WTC11 (cell line): ENCODE measurements around the gene SHOX.
"Not testable (repeated sequence)": the region's sequence is repeated elsewhere in the genome, so short reads cannot be mapped to it uniquely, and the experiment has no call there.

ENCODE experiments used
- CBFB ChIP-seq: sonication (generic); formaldehyde crosslinking; IDR thresholded peaks from 2 replicates; pipeline ENCODE4 v1.8.1; 2022; ENCODE audit warnings: mild to moderate bottlenecking, low read depth, missing genetic modification reagents
- CREB1 ChIP-seq: sonication (generic); formaldehyde crosslinking; IDR thresholded peaks from 2 replicates; pipeline ENCODE4 v1.8.0; 2023; ENCODE audit warnings: mild to moderate bottlenecking, missing genetic modification reagents
- CREM ChIP-seq: sonication (generic); formaldehyde crosslinking; IDR thresholded peaks from 2 replicates; pipeline ENCODE4 v1.8.1; 2022; ENCODE audit warnings: mild to moderate bottlenecking, missing genetic modification reagents, moderate library complexity
- ELF4 ChIP-seq: sonication (generic); formaldehyde crosslinking; IDR thresholded peaks from 2 replicates; pipeline ENCODE4 v1.8.1; 2022; ENCODE audit warnings: low read depth, mild to moderate bottlenecking, moderate library complexity, missing genetic modification reagents
- FOXP1 ChIP-seq: sonication (generic); formaldehyde crosslinking; IDR thresholded peaks from 2 replicates; pipeline ENCODE4 v1.8.0; 2022; ENCODE audit warnings: missing genetic modification reagents, mild to moderate bottlenecking, moderate library complexity, borderline replicate concordance
- NR3C1 ChIP-seq: sonication (generic); formaldehyde crosslinking; conservative IDR thresholded peaks from 2 replicates; pipeline ENCODE4 v1.8.1; 2023; ENCODE audit warnings: low read depth, mild to moderate bottlenecking, missing genetic modification reagents
- RELA ChIP-seq: sonication (generic); formaldehyde crosslinking; IDR thresholded peaks from 2 replicates; pipeline ENCODE4 v1.8.1; 2022; ENCODE audit warnings: missing genetic modification reagents, mild to moderate bottlenecking, borderline replicate concordance
- ZBTB43 ChIP-seq: sonication (generic); formaldehyde crosslinking; IDR thresholded peaks from 2 replicates; pipeline ENCODE4 v1.8.1; 2023; ENCODE audit warnings: mild to moderate bottlenecking, missing genetic modification reagents
- ZMAT4 ChIP-seq: fragments of 250-450 bp; sonication (Bioruptor Pico); IDR thresholded peaks from 2 replicates; pipeline ENCODE4 v1.9.0; 2021; ENCODE audit warnings: mild to moderate bottlenecking
- ZNF138 ChIP-seq: sonication (generic); formaldehyde crosslinking; conservative IDR thresholded peaks from 2 replicates; pipeline ENCODE4 v1.8.1; 2022; ENCODE audit warnings: mild to moderate bottlenecking, moderate library complexity, missing genetic modification reagents
- TF ChIP-seq, protein P1 (sequence below): fragments of 200-600 bp; IDR thresholded peaks from 2 replicates; pipeline ENCODE4 v1.8.0; 2022; ENCODE audit warnings: antibody characterized with exemption
- TF ChIP-seq, protein P2 (sequence below): sonication (generic); formaldehyde crosslinking; IDR thresholded peaks from 2 replicates; pipeline ENCODE4 v1.8.1; 2023; ENCODE audit warnings: mild to moderate bottlenecking, missing genetic modification reagents, moderate library complexity
- TF ChIP-seq, protein P3 (sequence below): sonication (generic); formaldehyde crosslinking; IDR thresholded peaks from 2 replicates; pipeline ENCODE4 v1.8.1; 2022; ENCODE audit warnings: mild to moderate bottlenecking, missing genetic modification reagents, moderate library complexity, borderline replicate concordance
- TF ChIP-seq, protein P4 (sequence below): sonication (generic); formaldehyde crosslinking; IDR thresholded peaks from 2 replicates; pipeline ENCODE4 v1.8.0; 2023; ENCODE audit warnings: mild to moderate bottlenecking, missing genetic modification reagents

- TF ChIP-seq, protein P1, sequence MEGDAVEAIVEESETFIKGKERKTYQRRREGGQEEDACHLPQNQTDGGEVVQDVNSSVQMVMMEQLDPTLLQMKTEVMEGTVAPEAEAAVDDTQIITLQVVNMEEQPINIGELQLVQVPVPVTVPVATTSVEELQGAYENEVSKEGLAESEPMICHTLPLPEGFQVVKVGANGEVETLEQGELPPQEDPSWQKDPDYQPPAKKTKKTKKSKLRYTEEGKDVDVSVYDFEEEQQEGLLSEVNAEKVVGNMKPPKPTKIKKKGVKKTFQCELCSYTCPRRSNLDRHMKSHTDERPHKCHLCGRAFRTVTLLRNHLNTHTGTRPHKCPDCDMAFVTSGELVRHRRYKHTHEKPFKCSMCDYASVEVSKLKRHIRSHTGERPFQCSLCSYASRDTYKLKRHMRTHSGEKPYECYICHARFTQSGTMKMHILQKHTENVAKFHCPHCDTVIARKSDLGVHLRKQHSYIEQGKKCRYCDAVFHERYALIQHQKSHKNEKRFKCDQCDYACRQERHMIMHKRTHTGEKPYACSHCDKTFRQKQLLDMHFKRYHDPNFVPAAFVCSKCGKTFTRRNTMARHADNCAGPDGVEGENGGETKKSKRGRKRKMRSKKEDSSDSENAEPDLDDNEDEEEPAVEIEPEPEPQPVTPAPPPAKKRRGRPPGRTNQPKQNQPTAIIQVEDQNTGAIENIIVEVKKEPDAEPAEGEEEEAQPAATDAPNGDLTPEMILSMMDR = not testable (repeated sequence)
- TF ChIP-seq ZBTB43 (CRISPR knock-in tag); CREB1 (CRISPR knock-in tag); ZNF138 (CRISPR knock-in tag); RELA; NR3C1 (CRISPR knock-in tag); CREM; ZMAT4 (CRISPR knock-in tag); FOXP1; CBFB (CRISPR knock-in tag); ELF4 (CRISPR knock-in tag): not testable (repeated sequence)
- TF ChIP-seq, protein P2, sequence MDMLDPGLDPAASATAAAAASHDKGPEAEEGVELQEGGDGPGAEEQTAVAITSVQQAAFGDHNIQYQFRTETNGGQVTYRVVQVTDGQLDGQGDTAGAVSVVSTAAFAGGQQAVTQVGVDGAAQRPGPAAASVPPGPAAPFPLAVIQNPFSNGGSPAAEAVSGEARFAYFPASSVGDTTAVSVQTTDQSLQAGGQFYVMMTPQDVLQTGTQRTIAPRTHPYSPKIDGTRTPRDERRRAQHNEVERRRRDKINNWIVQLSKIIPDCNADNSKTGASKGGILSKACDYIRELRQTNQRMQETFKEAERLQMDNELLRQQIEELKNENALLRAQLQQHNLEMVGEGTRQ (CRISPR knock-in tag) = not testable (repeated sequence)
- TF ChIP-seq, protein P3, sequence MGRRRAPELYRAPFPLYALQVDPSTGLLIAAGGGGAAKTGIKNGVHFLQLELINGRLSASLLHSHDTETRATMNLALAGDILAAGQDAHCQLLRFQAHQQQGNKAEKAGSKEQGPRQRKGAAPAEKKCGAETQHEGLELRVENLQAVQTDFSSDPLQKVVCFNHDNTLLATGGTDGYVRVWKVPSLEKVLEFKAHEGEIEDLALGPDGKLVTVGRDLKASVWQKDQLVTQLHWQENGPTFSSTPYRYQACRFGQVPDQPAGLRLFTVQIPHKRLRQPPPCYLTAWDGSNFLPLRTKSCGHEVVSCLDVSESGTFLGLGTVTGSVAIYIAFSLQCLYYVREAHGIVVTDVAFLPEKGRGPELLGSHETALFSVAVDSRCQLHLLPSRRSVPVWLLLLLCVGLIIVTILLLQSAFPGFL = not testable (repeated sequence)
- TF ChIP-seq, protein P4, sequence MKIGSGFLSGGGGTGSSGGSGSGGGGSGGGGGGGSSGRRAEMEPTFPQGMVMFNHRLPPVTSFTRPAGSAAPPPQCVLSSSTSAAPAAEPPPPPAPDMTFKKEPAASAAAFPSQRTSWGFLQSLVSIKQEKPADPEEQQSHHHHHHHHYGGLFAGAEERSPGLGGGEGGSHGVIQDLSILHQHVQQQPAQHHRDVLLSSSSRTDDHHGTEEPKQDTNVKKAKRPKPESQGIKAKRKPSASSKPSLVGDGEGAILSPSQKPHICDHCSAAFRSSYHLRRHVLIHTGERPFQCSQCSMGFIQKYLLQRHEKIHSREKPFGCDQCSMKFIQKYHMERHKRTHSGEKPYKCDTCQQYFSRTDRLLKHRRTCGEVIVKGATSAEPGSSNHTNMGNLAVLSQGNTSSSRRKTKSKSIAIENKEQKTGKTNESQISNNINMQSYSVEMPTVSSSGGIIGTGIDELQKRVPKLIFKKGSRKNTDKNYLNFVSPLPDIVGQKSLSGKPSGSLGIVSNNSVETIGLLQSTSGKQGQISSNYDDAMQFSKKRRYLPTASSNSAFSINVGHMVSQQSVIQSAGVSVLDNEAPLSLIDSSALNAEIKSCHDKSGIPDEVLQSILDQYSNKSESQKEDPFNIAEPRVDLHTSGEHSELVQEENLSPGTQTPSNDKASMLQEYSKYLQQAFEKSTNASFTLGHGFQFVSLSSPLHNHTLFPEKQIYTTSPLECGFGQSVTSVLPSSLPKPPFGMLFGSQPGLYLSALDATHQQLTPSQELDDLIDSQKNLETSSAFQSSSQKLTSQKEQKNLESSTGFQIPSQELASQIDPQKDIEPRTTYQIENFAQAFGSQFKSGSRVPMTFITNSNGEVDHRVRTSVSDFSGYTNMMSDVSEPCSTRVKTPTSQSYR = not testable (repeated sequence)
Measured at GRCh38 chrX:603029-603428, 27.6 kb upstream of the SHOX start.
